ENCODE results near the gene DERL2. TPM values are rescaled to one million over a fixed set of nuclear protein-coding genes. Genes with fewer than 3 reads are reported as not detected.
A peak's percentile ranks its signal among the peaks of the same experiment; 100 is the strongest.

Gene DERL2
- 23.9 TPM for total RNA-seq

- peak; percentile 42 for DNase-seq
Observed at GRCh38 chr17:5485270-5486205, at the start of gene DERL2. DERL2 (minus strand) TSS chr17:5486178; CDS start chr17:5486161, 17 bp downstream.

- DNase-seq: no peak
Observed at GRCh38 chr17:5535436-5535835, 49.5 kb upstream of the DERL2 start.

- no peak for DNase-seq
Observed at GRCh38 chr17:5533486-5534315, 47.7 kb upstream of the DERL2 start.

GRCh38 chr17:5532581-5532980 is 46.6 kb upstream of the DERL2 start:
- no peak for DNase-seq

- no peak for DNase-seq
Observed at GRCh38 chr17:5531085-5531418, 45.1 kb upstream of the DERL2 start.

- no peak for DNase-seq
Observed at GRCh38 chr17:5530265-5531084, 44.5 kb upstream of the DERL2 start.

GRCh38 chr17:5527601-5528250 is 41.7 kb upstream of the DERL2 start:
- DNase-seq: peak; percentile 50

GRCh38 chr17:5526821-5527598 is 41.0 kb upstream of the DERL2 start:
- DNase-seq: peak; percentile 98

- DNase-seq: no peak
Observed at GRCh38 chr17:5523249-5523648, 37.3 kb upstream of the DERL2 start.

- no peak for DNase-seq
Observed at GRCh38 chr17:5522476-5522875, 36.5 kb upstream of the DERL2 start.

GRCh38 chr17:5516060-5516792 is 30.2 kb upstream of the DERL2 start:
- no peak for DNase-seq

- no peak for DNase-seq
Observed at GRCh38 chr17:5514976-5515375, 29.0 kb upstream of the DERL2 start.

GRCh38 chr17:5513628-5514027 is 27.6 kb upstream of the DERL2 start:
- DNase-seq: no peak

- peak; percentile 44 for DNase-seq
Observed at GRCh38 chr17:5511401-5512225, 25.6 kb upstream of the DERL2 start.

GRCh38 chr17:5510771-5511170 is 24.8 kb upstream of the DERL2 start:
- no peak for DNase-seq

- no peak for DNase-seq
Observed at GRCh38 chr17:5509482-5509881, 23.5 kb upstream of the DERL2 start.

- no peak for DNase-seq
Observed at GRCh38 chr17:5508810-5509209, 22.8 kb upstream of the DERL2 start.

GRCh38 chr17:5506307-5506706 is 20.3 kb upstream of the DERL2 start:
- DNase-seq: no peak

- DNase-seq: no peak
Observed at GRCh38 chr17:5502552-5502951, 16.6 kb upstream of the DERL2 start.

Measured in tongue (tissue), 2 donors.